Cardiac fibroblast (primary cell): ENCODE measurements around the gene FYB1.

ENCODE experiments used
- DNase-seq, 2 donors: peaks; one replicate each; pipeline versions ENCODE4 v3.0.0 to v3.0.0-alpha.2; 2010; ENCODE audit warnings: low read depth in 2 of 2
- H3K4me3 ChIP-seq, 2 donors: replicated peaks in 1 of 2; 1 replicate in 1 of 2; 2 replicates in 1 of 2; pipeline ENCODE4 v1.5.1; 2011; ENCODE audit warnings: low read depth in 2 of 2, low read length in 2 of 2, mild to moderate bottlenecking in 2 of 2, moderate library complexity in 1 of 2
- CTCF ChIP-seq: IDR thresholded peaks from one replicate; pipeline ENCODE4 v1.5.1; 2011; ENCODE audit warnings: low read depth, mild to moderate bottlenecking, low read length, inconsistent platforms

Gene FYB1

GRCh38 chr5:39200081-39200480 lies 19.3 kb downstream of the FYB1 start:
- DNase-seq: no peak
- H3K4me3 ChIP-seq: no peak overlapping the region
- TF ChIP-seq CTCF: no peak

- H3K4me3 ChIP-seq: no peak overlapping the region
- TF ChIP-seq CTCF: no peak
Measured at GRCh38 chr5:39199335-39199734, 20.0 kb downstream of the FYB1 start.

GRCh38 chr5:39198127-39198526 lies 21.2 kb downstream of the FYB1 start:
- H3K4me3 ChIP-seq: no peak overlapping the region
- TF ChIP-seq CTCF: no peak
- peak in 1 of 2 donors; percentile 47 for DNase-seq

More at GRCh38 chr5:39199335-39199734, 20.0 kb downstream of the FYB1 start:
- DNase-seq: peak in 1 of 2 donors; percentile 11

GRCh38 chr5:39197556-39197955 lies 21.8 kb downstream of the FYB1 start:
- no peak for TF ChIP-seq CTCF
- no peak overlapping the region for H3K4me3 ChIP-seq
- no peak for DNase-seq

GRCh38 chr5:39195198-39195826 lies 24.1 kb downstream of the FYB1 start:
- TF ChIP-seq CTCF: no peak

GRCh38 chr5:39194466-39195136 lies 24.8 kb downstream of the FYB1 start:
- peak; percentile 58 to 91 for DNase-seq
- H3K4me3 ChIP-seq: no peak overlapping the region
- TF ChIP-seq CTCF: no peak

More at GRCh38 chr5:39195198-39195826, 24.1 kb downstream of the FYB1 start:
- DNase-seq: peak in 1 of 2 donors; percentile 15
- no peak overlapping the region for H3K4me3 ChIP-seq
